Mesothelial cell of epicardium (in vitro differentiated cells): ENCODE results near the gene ISYNA1. TPM values are rescaled to one million over a fixed set of nuclear protein-coding genes. Genes with fewer than 3 reads are reported as not detected.

Experiments
- DNase-seq, 2 experiments: peaks; one replicate each; pipeline ENCODE4 v3.0.0; 2021; ENCODE audit warnings: low spot score in 2 of 2; ENCODE audit not compliant: unreplicated experiment in 2 of 2
- H3K27ac Mint-ChIP-seq: 2 replicates; pipeline ENCODE4 v1.8.0; 2021; ENCODE audit warnings: mixed read lengths
- H3K27me3 Mint-ChIP-seq: 2 replicates; pipeline ENCODE4 v1.8.0; 2021; ENCODE audit warnings: low read depth, mixed read lengths
- H3K36me3 Mint-ChIP-seq: 2 replicates; pipeline ENCODE4 v1.8.0; 2021; ENCODE audit warnings: mixed read lengths
- H3K4me1 Mint-ChIP-seq: 2 replicates; pipeline ENCODE4 v1.8.0; 2021; ENCODE audit warnings: mixed read lengths
- H3K4me3 Mint-ChIP-seq: 2 replicates; pipeline ENCODE4 v1.8.0; 2021; ENCODE audit warnings: mild to moderate bottlenecking, moderate library complexity, mixed read lengths
- H3K9me3 Mint-ChIP-seq: 2 replicates; pipeline ENCODE4 v1.8.0; 2021; ENCODE audit warnings: mixed read lengths
- total RNA-seq: library from RNA; stranded (reverse); gene quantifications from 3 replicates; pipeline ENCODE4 v1.2.1, GENCODE V29; 2021
- TF ChIP-seq, protein P1 (sequence below): fragments of 200-600 bp; sonication (generic); IDR thresholded peaks from one replicate; pipeline ENCODE4 v1.5.0; 2021; ENCODE audit warnings: antibody characterized with exemption; ENCODE audit not compliant: unreplicated experiment

Gene ISYNA1
- total RNA-seq, 1 donor from 2014 or later = 826 TPM

DNA sequence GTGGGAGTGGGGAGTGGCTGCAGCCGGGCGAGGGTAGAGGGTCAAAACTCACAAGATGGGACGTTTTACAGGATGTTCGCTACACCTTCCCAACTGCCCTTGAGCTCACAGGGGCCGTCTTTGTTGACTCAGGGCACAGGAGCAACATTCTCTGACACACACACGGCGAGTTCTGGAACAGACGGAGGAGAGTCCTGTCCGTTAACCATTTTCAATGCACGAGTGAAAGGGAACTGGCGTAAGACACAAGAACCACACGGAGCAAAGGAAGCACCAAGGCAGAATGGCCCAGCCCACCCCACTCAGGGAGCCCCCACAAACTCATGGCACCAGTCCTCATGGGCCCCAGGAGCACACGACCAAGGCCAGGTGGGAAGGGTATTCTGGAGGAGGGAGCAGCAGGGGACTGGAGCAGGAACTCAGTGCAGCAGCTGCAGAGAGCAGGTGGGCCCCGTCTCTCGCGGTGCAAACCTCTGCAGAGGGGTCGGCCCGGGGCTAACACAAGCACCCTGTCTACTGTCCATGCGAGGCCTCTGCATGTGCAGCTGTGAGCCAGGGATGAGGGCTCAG lies 37.9 kb upstream of the ISYNA1 start:
- H3K4me1 Mint-ChIP-seq = peaks cover 18% of the 10 kb centered on the region
- TF ChIP-seq, protein P1, sequence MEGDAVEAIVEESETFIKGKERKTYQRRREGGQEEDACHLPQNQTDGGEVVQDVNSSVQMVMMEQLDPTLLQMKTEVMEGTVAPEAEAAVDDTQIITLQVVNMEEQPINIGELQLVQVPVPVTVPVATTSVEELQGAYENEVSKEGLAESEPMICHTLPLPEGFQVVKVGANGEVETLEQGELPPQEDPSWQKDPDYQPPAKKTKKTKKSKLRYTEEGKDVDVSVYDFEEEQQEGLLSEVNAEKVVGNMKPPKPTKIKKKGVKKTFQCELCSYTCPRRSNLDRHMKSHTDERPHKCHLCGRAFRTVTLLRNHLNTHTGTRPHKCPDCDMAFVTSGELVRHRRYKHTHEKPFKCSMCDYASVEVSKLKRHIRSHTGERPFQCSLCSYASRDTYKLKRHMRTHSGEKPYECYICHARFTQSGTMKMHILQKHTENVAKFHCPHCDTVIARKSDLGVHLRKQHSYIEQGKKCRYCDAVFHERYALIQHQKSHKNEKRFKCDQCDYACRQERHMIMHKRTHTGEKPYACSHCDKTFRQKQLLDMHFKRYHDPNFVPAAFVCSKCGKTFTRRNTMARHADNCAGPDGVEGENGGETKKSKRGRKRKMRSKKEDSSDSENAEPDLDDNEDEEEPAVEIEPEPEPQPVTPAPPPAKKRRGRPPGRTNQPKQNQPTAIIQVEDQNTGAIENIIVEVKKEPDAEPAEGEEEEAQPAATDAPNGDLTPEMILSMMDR = no peak
- no peak overlapping the region for H3K4me3 Mint-ChIP-seq
- H3K9me3 Mint-ChIP-seq = no peaks in the 10 kb centered on the region
- no peak overlapping the region for H3K27ac Mint-ChIP-seq
- no peak for DNase-seq
- peaks cover 2% of the 10 kb centered on the region for H3K36me3 Mint-ChIP-seq
- no peaks in the 10 kb centered on the region for H3K27me3 Mint-ChIP-seq

DNA sequence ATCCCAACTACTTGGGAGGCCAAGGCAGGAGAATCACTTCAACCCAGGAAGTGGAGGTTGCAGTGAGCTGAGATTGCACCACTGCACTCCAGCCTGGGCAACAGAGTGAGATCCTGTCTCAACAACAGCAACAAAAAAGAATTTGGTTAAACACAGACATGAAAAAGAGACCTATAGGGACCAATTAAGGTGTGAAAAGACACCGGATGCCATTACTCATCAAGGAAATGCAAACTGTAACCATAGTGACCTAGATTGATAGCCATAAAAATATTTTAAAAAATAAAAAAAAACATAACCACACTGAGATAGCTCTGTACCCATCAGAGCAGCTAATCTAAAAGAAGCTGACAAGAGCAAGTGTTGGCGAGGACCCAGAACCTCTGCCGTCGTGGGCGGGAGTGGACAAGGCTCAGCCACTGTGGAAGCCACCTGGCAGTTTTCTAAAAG lies 37.1 kb upstream of the ISYNA1 start:
- H3K9me3 Mint-ChIP-seq = no peaks in the 10 kb centered on the region
- no peak overlapping the region for H3K4me3 Mint-ChIP-seq

DNA sequence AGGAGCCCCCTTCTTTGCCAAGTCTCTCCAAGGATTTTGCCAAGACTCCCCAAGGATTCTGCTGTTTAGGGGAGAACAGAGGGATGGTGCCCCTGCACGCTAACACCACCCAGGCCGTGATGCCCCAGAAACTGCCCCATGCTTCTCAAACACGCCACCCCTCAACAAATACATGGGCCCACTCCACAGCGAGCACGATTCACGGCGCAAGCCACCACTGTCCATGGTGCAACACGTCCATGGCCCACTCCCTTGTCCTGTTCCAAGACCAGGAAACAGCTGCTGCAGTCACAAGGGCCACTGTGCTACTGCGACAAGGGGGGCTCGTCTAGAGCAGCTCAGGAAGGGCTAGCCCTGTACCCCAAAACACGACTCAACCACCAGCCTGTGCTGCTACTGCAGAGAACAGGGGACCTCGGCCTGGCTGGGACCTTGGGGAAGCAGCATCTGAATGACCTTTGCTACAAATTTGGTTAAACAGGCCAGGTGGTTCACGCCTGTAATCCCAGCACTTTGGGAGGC lies 36.5 kb upstream of the ISYNA1 start:
- no peak overlapping the region for H3K27ac Mint-ChIP-seq
- H3K36me3 Mint-ChIP-seq = peaks cover 2% of the 10 kb centered on the region
- no peak for DNase-seq
- peaks cover 6% of the 10 kb centered on the region for H3K4me1 Mint-ChIP-seq
- H3K27me3 Mint-ChIP-seq = no peaks in the 10 kb centered on the region
- H3K9me3 Mint-ChIP-seq = no peaks in the 10 kb centered on the region
- TF ChIP-seq, protein P1 = no peak
- H3K4me3 Mint-ChIP-seq = no peak overlapping the region

More for the DNA sequence above, 37.1 kb upstream of the ISYNA1 start:
- Mint-ChIP-seq H3K36me3 (peaks cover 2% of the 10 kb centered on the region), H3K4me1 (peaks cover 12% of the 10 kb centered on the region), H3K27me3 (no peaks in the 10 kb centered on the region), H3K27ac (no peak overlapping the region)
- TF ChIP-seq, protein P1 = no peak
- no peak for DNase-seq

DNA sequence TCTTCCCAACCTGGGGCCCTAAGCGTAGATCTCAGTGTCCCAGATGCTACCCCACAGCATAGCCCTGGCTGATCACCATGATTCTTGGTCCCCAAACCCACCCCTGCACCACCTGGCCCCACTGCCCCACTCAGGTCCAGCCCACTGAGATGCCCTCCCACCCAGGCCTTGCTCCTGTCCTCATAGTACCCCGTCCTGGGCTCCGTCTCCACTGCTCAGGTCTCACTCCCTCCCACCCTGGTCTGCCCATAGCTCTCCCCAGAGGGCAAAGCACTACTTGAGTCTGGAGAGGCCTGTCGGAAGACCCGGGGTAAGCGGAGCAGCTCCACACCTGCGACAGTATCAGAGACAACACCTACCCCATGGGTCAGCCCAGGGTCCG lies 35.8 kb upstream of the ISYNA1 start:
- no peak for DNase-seq
- H3K9me3 Mint-ChIP-seq = no peaks in the 10 kb centered on the region
- no peak overlapping the region for H3K27ac Mint-ChIP-seq
- peaks cover 1% of the 10 kb centered on the region for H3K4me1 Mint-ChIP-seq
- TF ChIP-seq, protein P1 = no peak
- H3K36me3 Mint-ChIP-seq = peaks cover 2% of the 10 kb centered on the region
- H3K27me3 Mint-ChIP-seq = no peaks in the 10 kb centered on the region
- H3K4me3 Mint-ChIP-seq = no peak overlapping the region

DNA sequence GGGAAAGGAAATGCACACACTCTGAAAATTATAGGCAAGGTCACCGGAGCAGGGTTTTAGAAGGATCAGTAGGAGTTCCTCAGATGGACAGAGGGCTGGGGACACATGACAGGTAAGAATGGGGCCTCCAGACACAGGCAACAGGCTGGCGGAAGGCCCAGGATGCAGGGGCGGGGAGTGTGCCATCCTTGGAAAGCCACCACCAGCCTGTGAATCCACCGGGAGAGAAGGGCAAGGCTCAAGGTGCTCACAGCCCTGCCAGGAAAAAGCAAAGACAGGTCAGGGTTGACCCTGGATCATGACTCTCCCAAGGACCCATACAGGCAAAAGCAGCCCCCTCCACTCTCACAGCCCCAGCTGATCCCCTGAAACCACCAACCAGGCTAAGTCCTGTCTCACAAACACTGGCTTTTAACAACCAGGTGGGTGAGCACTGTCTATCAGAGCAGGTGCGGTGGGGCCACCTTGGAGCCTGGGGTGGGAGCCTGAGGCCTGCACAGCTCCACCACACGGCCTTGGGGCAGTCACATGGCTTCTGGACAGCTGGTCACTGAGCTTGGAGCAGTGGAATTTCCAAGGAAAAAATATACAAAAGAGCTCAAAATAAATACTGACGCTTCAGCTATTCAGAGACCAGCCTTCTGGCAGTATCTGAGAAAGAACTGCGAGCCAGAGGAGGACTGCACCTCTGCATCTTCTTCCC lies 35.2 kb upstream of the ISYNA1 start:
- Mint-ChIP-seq H3K4me3 (no peak overlapping the region), H3K4me1 (no peaks in the 10 kb centered on the region), H3K36me3 (peaks cover 2% of the 10 kb centered on the region), H3K27me3 (no peaks in the 10 kb centered on the region), H3K9me3 (no peaks in the 10 kb centered on the region), H3K27ac (no peak overlapping the region)
- no peak for DNase-seq
- TF ChIP-seq, protein P1 = no peak
